Breast epithelium (tissue), 3 donors: Measurements from ENCODE around the gene DHX16.
A peak's percentile ranks its signal among the peaks of the same experiment; 100 is the strongest.

ENCODE experiments used
- CTCF ChIP-seq, 3 donors: fragments of 450-650 bp; IDR thresholded peaks; one replicate each; pipeline ENCODE4 v1.5.1; 2016 to 2017; ENCODE audit warnings: antibody characterized with exemption in 3 of 3, mild to moderate bottlenecking in 3 of 3, moderate library complexity in 3 of 3
- POLR2A ChIP-seq: fragments of 450-650 bp; IDR thresholded peaks from one replicate; pipeline ENCODE4 v1.6.1; 2016; ENCODE audit warnings: antibody characterized with exemption, mild to moderate bottlenecking, moderate library complexity

GRCh38 chr6:30719791-30720737 is 47.3 kb upstream of the DHX16 start, which contains the start of gene TUBB:
- peak; percentile 56 for TF ChIP-seq POLR2A
- TF ChIP-seq CTCF (IDR thresholded peaks at IDR 0.05), result peak in 2 of 3 donors; percentile 34 to 53
